HG03108 (cell line): Measurements from ENCODE around the gene KIAA2012.
A peak's percentile ranks its signal among the peaks of the same experiment; 100 is the strongest.

Experiments used
- ATAC-seq: cut with Tn5 transposase; IDR thresholded peaks from one replicate; pipeline ENCODE4 v1.9.1; 2021; ENCODE audit warnings: moderate library complexity; ENCODE audit not compliant: unreplicated experiment

The KIAA2012 gene

GRCh38 chr2:202072737-202073401 lies at the start of gene KIAA2012:
TSS of gene KIAA2012 (plus strand) at chr2:202073255. CDS start at chr2:202073628, 373 bp downstream.
- ATAC-seq = no peak

- no peak for ATAC-seq
Measured at GRCh38 chr2:202023904-202024266, 49.2 kb upstream of the KIAA2012 start.

DNA sequence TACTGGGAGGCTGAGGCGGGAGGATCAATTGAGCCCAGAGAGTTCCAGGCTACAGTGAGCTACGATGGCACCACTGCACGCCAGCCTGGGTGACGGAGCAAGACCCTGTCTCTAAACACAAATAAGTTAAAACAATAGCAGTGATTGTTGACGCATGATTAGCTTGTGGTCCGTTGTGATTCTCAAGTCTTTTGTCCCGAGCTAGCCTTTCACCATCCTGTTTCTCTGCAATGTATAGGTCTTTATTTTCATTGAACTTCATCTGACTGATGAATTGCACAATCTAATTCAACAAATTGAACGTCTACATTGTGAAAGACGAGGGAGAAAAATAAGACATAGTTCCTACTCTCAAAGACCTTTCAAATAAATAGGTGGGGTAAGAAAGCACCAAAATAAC lies 48.2 kb upstream of the KIAA2012 start:
- ATAC-seq = no peak

DNA sequence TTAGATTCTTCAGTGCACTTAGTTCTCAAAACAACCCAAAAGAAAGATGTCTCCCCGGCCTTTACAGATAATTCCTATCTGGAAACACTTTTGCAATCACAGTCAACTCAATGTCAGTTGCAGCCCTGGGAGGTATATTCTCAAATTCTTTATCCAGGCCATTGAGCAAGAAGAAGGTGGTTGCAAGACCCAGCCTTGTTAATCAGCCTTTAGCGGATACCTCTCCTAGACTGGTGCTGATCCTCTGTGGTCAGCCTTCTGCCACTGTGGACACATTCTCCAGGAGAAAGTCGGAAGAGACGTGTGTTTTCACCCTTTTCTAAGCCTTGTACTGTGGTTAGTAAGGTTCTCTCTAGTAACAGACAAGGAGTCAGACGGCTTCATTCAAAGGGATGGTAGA lies 47.2 kb upstream of the KIAA2012 start:
- ATAC-seq = no peak

- no peak for ATAC-seq
Measured at GRCh38 chr2:202026507-202026906, 46.5 kb upstream of the KIAA2012 start.

DNA sequence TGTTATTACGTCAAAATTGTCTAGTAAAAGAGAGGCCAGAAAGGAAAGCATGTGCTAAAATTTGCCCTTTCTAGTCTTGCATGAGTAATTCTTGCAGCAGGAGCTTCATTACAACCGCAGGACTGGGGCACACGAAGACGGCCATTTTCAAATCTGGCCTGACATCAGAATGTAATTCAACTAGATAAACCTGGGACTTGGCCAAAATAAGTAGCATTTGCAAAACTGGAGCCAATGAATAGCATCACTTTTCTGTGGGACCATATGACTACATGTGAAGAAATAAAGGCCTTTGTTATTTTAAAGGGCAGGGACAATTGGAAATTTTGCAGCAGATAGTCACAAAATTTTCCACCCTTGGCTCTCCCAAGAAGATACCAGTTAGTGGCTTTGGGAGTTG lies 42.4 kb upstream of the KIAA2012 start:
- ATAC-seq = no peak

DNA sequence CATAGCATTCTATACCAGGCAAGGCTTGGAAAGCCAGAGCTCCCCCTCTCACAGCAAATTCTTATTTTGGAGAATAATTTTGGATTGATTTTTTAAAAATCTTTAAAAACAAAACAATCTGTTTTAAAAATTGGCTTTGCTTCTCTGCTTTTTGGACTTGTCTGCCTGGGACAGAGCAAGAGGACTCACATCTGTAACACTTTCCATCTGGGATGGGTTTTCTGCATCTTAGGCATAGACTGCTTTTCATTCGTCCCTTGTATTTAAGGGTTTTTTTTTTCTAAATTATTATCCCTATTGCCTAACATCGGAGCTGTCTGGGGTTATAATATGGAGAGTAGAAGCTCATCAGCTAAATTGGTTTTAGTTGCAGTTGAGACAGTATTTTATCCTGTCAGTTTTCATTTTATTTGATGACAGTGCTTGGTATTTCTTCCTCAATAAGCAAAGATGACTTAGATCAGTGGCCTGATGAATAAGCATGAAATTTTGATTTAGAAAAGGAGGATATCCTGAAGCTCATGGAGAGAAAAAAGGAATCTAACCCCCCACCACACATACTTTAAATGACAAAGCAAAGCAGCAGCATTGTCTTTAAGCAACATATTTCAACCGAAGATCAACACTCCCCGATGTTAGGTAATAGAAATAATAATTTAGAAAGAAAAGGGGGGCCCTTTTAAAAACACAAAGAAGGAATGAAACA lies 41.7 kb upstream of the KIAA2012 start:
- ATAC-seq = no peak

DNA sequence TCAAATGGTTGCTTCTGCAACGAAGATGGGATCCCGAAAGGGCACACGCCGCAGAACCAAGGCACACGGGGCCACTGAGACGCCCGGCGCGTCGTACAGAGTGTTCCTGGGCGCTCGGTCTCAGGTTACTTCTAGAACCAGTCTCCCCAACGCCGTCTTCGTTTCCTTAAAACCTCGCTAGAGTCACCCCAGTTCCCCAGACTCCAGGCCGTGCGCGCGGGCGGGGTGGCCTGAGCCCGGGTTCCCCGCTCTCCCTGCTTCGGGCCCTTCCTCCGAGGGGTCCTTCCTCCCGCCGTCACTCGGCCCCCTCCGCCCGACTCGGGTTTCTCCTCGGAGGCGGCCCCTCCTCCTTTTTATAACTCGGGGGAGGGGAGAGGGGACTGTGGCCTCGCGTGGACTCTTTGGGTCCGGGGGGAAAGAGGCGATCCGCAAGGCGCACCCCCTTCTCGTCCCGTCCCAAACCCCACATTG lies 40.2 kb upstream of the KIAA2012 start:
- ATAC-seq = peak; percentile 0

DNA sequence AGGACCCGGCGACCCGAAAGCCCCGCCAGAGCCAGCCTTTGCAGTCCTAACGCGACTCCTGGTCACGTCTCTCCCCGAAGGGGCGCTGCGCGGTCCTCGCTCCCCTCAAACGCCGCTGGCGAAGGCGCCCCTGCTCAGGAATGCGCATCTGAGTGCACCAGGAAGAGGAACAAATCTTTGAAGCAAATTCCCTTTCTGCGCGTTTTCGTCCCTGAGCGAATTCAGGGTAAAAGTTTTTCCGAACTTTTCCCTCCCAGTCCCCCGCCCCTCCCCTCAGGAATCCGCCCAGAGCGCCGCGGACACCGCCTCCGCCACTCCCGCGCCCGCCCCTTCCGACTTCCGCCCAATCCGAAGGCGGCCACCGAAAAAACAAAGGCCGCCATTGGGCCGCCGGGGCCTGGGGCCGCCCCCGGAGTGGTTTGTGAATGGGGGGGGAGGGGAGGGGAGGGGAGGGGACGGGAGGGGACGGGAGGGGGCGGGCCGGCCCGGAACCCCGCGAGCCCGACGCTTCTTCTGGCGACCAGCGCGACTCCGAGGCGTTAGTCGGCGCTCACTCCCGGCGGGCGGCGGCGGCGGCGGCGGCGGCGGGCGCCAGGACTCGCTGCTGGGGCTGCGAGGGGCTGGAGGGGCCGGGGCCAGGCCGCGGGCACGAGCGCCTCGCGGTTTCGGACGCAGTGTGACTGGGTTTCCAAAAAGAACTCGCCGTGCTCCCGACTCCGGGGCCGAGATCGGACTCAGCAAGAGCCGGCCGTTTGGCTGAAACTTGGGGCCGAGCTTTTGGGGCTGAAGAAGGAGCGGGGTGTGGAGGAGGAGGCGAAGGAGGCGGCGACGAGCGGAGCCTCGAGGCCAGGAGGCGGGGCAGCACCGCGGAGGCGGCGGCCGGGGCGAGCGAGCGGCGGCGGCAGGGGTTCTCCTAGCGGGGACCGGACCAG lies 39.5 kb upstream of the KIAA2012 start, which contains the start of gene FZD7:
FZD7 (plus strand) TSS at position 539 of the 932 bp plus-strand sequence. CDS start 793 bp downstream, outside the sequence.
- peak; percentile 86 for ATAC-seq

DNA sequence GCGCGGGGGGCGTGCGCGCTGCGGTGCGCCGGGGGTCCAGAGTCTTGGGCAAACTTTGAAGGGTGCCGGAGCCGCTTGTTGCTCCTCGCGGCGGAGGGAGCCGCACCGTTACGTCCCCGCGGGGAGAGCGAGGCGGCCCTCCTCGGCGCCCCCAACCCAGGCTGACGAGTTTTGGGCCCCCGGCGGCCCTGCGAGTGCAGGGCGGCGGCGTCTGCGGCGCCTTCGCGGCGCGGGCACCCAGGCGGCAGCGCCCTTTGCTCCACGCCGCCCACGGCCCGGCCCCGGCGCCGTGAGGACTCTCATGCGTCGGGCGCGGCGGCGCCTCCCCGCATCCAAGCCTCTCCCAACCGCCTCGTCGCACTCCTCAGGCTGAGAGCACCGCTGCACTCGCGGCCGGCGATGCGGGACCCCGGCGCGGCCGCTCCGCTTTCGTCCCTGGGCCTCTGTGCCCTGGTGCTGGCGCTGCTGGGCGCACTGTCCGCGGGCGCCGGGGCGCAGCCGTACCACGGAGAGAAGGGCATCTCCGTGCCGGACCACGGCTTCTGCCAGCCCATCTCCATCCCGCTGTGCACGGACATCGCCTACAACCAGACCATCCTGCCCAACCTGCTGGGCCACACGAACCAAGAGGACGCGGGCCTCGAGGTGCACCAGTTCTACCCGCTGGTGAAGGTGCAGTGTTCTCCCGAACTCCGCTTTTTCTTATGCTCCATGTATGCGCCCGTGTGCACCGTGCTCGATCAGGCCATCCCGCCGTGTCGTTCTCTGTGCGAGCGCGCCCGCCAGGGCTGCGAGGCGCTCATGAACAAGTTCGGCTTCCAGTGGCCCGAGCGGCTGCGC lies 38.6 kb upstream of the KIAA2012 start:
- peak; percentile 4 for ATAC-seq

- ATAC-seq = no peak
Measured at GRCh38 chr2:202035089-202035940, 37.7 kb upstream of the KIAA2012 start.

- no peak for ATAC-seq
Measured at GRCh38 chr2:202035941-202036372, 37.1 kb upstream of the KIAA2012 start.

GRCh38 chr2:202036601-202037037 lies 36.4 kb upstream of the KIAA2012 start:
- no peak for ATAC-seq

DNA sequence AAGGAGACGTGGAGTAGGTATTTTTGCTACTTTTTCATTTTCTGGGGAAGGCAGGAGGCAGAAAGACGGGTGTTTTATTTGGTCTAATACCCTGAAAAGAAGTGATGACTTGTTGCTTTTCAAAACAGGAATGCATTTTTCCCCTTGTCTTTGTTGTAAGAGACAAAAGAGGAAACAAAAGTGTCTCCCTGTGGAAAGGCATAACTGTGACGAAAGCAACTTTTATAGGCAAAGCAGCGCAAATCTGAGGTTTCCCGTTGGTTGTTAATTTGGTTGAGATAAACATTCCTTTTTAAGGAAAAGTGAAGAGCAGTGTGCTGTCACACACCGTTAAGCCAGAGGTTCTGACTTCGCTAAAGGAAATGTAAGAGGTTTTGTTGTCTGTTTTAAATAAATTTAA lies 36.0 kb upstream of the KIAA2012 start:
- ATAC-seq = no peak

DNA sequence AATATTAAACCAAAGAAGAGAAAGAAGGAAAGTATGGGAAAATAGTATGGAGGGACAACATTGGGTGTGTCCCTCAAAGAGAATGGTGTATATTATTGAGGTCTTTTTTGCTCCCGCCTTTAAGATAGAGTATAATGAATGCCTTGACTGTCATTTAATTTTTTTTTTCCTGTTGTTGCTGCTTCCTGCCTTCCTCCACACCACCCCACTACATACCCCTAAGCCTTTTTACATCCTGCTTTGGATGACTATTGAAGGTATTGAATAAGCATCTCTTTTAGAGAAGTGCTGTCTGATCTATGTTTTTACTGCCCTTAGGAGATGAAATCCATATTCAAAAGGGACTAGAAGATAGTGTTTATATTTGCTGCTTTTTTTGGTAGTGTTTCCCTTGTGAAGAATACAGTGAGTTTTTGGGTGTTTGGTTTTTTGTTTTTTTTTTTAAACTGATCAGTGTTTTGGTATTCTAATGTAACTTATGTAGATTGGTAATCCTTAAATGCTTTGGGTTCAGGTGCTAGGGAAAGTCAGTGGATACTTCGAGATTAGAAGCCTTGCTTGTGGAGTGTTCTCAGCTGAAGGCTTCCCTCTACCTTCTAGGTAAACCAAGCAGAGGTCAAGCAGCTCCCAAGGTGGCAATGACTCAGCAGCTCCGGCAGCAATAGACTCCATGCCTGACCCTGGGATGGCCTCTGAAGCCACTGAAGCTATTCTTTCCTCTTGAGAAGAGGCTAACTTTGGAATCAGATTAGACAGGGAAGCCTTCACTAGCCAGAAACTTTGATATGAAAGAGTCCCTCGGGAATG lies 34.4 kb upstream of the KIAA2012 start:
- no peak for ATAC-seq

GRCh38 chr2:202039278-202040078 lies 33.6 kb upstream of the KIAA2012 start:
- no peak for ATAC-seq

- no peak for ATAC-seq
Measured at GRCh38 chr2:202040079-202040844, 32.8 kb upstream of the KIAA2012 start.
